Measurements from ENCODE around the gene ERAL1.
A peak's percentile ranks its signal among the peaks of the same experiment; 100 is the strongest.

DNA sequence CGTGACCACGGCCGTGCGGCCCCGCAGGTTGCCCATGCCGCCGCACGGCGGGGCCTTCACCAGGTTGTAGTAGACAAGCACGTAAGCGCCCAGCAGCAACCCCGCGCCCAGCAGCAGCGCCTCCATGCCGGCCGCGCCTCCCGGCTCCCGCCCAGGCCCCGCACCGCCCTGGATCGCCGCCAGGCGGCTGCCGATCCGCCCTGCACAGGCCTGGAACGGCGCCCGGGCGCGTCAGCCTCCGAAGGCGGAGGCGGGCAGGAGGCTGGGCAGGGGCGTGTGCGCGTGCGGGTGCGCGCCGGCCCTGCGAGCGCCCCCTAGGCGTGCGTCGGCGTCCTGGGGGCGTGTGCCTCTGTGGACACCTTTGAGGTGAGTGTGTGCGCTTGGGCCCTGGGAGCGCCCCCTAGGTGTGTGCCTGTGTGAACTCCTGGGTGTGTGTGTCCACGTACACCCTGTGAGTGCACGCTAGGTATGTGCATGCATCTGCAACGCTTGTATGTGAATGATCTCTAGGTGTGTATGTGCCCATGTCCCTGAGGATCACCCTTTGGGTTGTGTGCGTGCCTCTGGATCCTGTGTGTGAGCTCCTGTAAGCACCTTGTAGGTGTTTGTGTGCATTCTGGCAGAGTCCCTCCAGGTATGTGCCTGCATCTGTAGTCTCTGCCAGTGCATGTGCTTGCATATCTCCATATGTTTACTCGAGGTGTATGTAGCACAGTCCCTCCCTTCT lies 48.2 kb downstream of the ERAL1 start, which contains the start of gene DHRS13:
- TF ChIP-seq POLR2A (IDR thresholded peaks at IDR 0.05; ENCODE audit: extremely low read depth, insufficient read length), result peak; percentile 39
- TF ChIP-seq, protein P1, sequence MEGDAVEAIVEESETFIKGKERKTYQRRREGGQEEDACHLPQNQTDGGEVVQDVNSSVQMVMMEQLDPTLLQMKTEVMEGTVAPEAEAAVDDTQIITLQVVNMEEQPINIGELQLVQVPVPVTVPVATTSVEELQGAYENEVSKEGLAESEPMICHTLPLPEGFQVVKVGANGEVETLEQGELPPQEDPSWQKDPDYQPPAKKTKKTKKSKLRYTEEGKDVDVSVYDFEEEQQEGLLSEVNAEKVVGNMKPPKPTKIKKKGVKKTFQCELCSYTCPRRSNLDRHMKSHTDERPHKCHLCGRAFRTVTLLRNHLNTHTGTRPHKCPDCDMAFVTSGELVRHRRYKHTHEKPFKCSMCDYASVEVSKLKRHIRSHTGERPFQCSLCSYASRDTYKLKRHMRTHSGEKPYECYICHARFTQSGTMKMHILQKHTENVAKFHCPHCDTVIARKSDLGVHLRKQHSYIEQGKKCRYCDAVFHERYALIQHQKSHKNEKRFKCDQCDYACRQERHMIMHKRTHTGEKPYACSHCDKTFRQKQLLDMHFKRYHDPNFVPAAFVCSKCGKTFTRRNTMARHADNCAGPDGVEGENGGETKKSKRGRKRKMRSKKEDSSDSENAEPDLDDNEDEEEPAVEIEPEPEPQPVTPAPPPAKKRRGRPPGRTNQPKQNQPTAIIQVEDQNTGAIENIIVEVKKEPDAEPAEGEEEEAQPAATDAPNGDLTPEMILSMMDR (IDR thresholded peaks at IDR 0.05; ENCODE audit: low read depth, low read length), result peak; percentile 93
- TF ChIP-seq, protein P2, sequence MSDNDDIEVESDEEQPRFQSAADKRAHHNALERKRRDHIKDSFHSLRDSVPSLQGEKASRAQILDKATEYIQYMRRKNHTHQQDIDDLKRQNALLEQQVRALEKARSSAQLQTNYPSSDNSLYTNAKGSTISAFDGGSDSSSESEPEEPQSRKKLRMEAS (IDR thresholded peaks at IDR 0.05; ENCODE audit: low read depth, low read length), result peak; percentile 73; the same call in 1 of the 2 replicates
- TF ChIP-seq MYC (IDR thresholded peaks at IDR 0.05; ENCODE audit: low read depth, low read length), result peak; percentile 86

Data from NB4 (cell line).